Neuronal stem cell (in vitro differentiated cells): ENCODE results near the gene FBL.
A peak's percentile ranks its signal among the peaks of the same experiment; 100 is the strongest.

ENCODE experiments used
- DNase-seq: peaks from one replicate; pipeline ENCODE4 v3.0.0-alpha.2; 2013; ENCODE audit warnings: low spot score
- H2AFZ ChIP-seq: one replicate; pipeline ENCODE4 v1.6.1; 2013; ENCODE audit warnings: mild to moderate bottlenecking, low read length, inconsistent platforms
- H2AK5ac ChIP-seq: 2 replicates; pipeline ENCODE4 v1.6.1; 2013; ENCODE audit warnings: low read depth, mild to moderate bottlenecking, inconsistent platforms, low read length, moderate library complexity, mixed read lengths
- H2BK120ac ChIP-seq: 2 replicates; pipeline ENCODE4 v1.6.1; 2013; ENCODE audit warnings: low read depth, mild to moderate bottlenecking, inconsistent platforms, low read length, moderate library complexity, mixed read lengths
- H2BK12ac ChIP-seq: one replicate; pipeline ENCODE4 v1.6.1; 2013; ENCODE audit warnings: low read length, inconsistent platforms
- H2BK15ac ChIP-seq: 2 replicates; pipeline ENCODE4 v1.6.1; 2013; ENCODE audit warnings: mild to moderate bottlenecking, low read length, inconsistent platforms, mixed read lengths
- H2BK5ac ChIP-seq: one replicate; pipeline ENCODE4 v1.6.1; 2013; ENCODE audit warnings: inconsistent platforms, mild to moderate bottlenecking, low read length, moderate library complexity
- H3K14ac ChIP-seq: one replicate; pipeline ENCODE4 v1.6.1; 2013; ENCODE audit warnings: low read length, inconsistent platforms
- H3K18ac ChIP-seq: 2 replicates; pipeline ENCODE4 v1.6.1; 2013; ENCODE audit warnings: low read length, inconsistent platforms
- H3K23ac ChIP-seq: 2 replicates; pipeline ENCODE4 v1.6.1; 2013; ENCODE audit warnings: low read depth, mild to moderate bottlenecking, mixed read lengths, low read length, inconsistent platforms; ENCODE audit not compliant: poor library complexity
- H3K27ac ChIP-seq: replicated peaks from 3 replicates; pipeline ENCODE4 v1.5.1; 2013; ENCODE audit warnings: low read length, inconsistent platforms
- H3K27me3 ChIP-seq, 3 experiments: 2 replicates each; pipeline ENCODE4 v1.6.1; 2013; ENCODE audit warnings: low read length in 3 of 3, mild to moderate bottlenecking in 2 of 3, inconsistent platforms in 1 of 3, low read depth in 1 of 3, mixed read lengths in 1 of 3, moderate library complexity in 1 of 3; ENCODE audit not compliant: control insufficient read depth in 3 of 3, insufficient read depth in 3 of 3
- H3K36me3 ChIP-seq, 2 donors: replicated peaks in 1 of 2; 2 replicates each; pipeline ENCODE4 v1.6.1; 2013; ENCODE audit warnings: low read length in 2 of 2; ENCODE audit not compliant: control insufficient read depth in 2 of 2, insufficient read depth in 2 of 2
- H3K4ac ChIP-seq: 2 replicates; pipeline ENCODE4 v1.6.1; 2013; ENCODE audit warnings: inconsistent platforms, mild to moderate bottlenecking, low read length, moderate library complexity
- H3K4me1 ChIP-seq, 2 donors: 1 replicate in 1 of 2; 2 replicates in 1 of 2; pipeline ENCODE4 v1.6.1; 2013; ENCODE audit warnings: low read length in 2 of 2, low read depth in 1 of 2; ENCODE audit not compliant: control insufficient read depth in 2 of 2, insufficient read depth in 1 of 2
- H3K4me2 ChIP-seq: one replicate; pipeline ENCODE4 v1.6.1; 2013; ENCODE audit warnings: mild to moderate bottlenecking, low read length, inconsistent platforms; ENCODE audit not compliant: insufficient read depth, poor library complexity, severe bottlenecking
- H3K4me3 ChIP-seq, 2 donors: 2 replicates each; pipeline ENCODE4 v1.5.1; 2013; ENCODE audit warnings: low read length in 2 of 2, mild to moderate bottlenecking in 2 of 2, inconsistent platforms in 1 of 2, moderate library complexity in 1 of 2
- H3K79me1 ChIP-seq: one replicate; pipeline ENCODE4 v1.6.1; 2013; ENCODE audit warnings: low read depth, mild to moderate bottlenecking, inconsistent platforms, low read length, moderate library complexity
- H3K9ac ChIP-seq: one replicate; pipeline ENCODE4 v1.6.1; 2013; ENCODE audit warnings: mild to moderate bottlenecking, low read depth, low read length, inconsistent platforms; ENCODE audit not compliant: poor library complexity
- H3K9me3 ChIP-seq, 2 donors: replicated peaks in 1 of 2; 2 replicates each; pipeline versions ENCODE3 to v1.6.1; 2013; ENCODE audit warnings: low read length in 2 of 2, mild to moderate bottlenecking in 2 of 2, inconsistent platforms in 1 of 2, low read depth in 1 of 2, mixed read lengths in 1 of 2, moderate library complexity in 1 of 2; ENCODE audit not compliant: control insufficient read depth in 2 of 2, insufficient read depth in 1 of 2
- H4K8ac ChIP-seq: one replicate; pipeline ENCODE4 v1.6.1; 2013; ENCODE audit warnings: low read depth, mild to moderate bottlenecking, inconsistent platforms, low read length, moderate library complexity
- H4K91ac ChIP-seq: one replicate; pipeline ENCODE4 v1.6.1; 2013; ENCODE audit warnings: low read length, low read depth, mild to moderate bottlenecking, inconsistent platforms; ENCODE audit not compliant: poor library complexity
- WGBS, 2 donors: extraction: QIAGEN DNeasy Blood & Tissue Kit; methylation state at CpG; one replicate each; pipeline ENCODE4 v1.1.7; 2013; ENCODE audit warnings: missing lambda C conversion rate in 2 of 2, mixed read lengths in 1 of 2; ENCODE audit not compliant: insufficient read length in 2 of 2, insufficient replicate concordance in 1 of 2; ENCODE audit errors: extremely low coverage in 2 of 2; 5-methylcytosine and 5-hydroxymethylcytosine counted together

The FBL gene

GRCh38 chr19:39847525-39847924, 1.3 kb upstream of the FBL start:
- Histone ChIP-seq H3K4me1 (peaks cover 11 to 20% of the 10 kb centered on the region in 2 donors), H4K8ac (no peak overlapping the region), H3K9ac (no peak overlapping the region), H2BK12ac (no peak overlapping the region), H3K18ac (no peak overlapping the region), H3K27ac (no peak overlapping the region), H3K27me3 (peaks cover 0 to 11% (median 0%) of the 10 kb centered on the region in 3 experiments), H3K4me3 (no peak overlapping the region), H2BK15ac (no peak overlapping the region), H2AFZ (no peak overlapping the region), H2BK5ac (no peak overlapping the region), H2BK120ac (no peak overlapping the region), H3K79me1 (peaks cover 3% of the 10 kb centered on the region), H4K91ac (no peak overlapping the region), H3K14ac (no peak overlapping the region), H3K36me3 (no peaks in the 10 kb centered on the region), H3K4me2 (no peak overlapping the region), H3K9me3 (no peaks in the 10 kb centered on the region), H3K4ac (no peak overlapping the region), H3K23ac (no peak overlapping the region), H2AK5ac (no peak overlapping the region)
- no CpG with 5 or more reads among the region's 6 CpGs for WGBS, 2 donors
- no peak for DNase-seq

GRCh38 chr19:39846678-39847486, 703 bp upstream of the FBL start:
- H3K4me3 ChIP-seq = peak overlapping the region in 1 of 2 donors; percentile 98
- H3K4me1 ChIP-seq = peaks cover 11 to 20% of the 10 kb centered on the region in 2 donors
- no peaks in the 10 kb centered on the region for H3K36me3 ChIP-seq
- H3K27me3 ChIP-seq = peaks cover 0 to 11% (median 0%) of the 10 kb centered on the region in 3 experiments
- H4K91ac ChIP-seq = no peak overlapping the region
- peaks cover 3% of the 10 kb centered on the region for H3K79me1 ChIP-seq
- no peak for DNase-seq
- H4K8ac ChIP-seq = no peak overlapping the region
- H3K27ac ChIP-seq = peak overlapping the region; percentile 43
- H3K9me3 ChIP-seq = no peaks in the 10 kb centered on the region
- no peak overlapping the region for H3K9ac ChIP-seq
- no peak overlapping the region for H2BK120ac ChIP-seq
- H3K18ac ChIP-seq = no peak overlapping the region
- H3K23ac ChIP-seq = no peak overlapping the region
- no CpG with 5 or more reads among the region's 12 CpGs for WGBS, 2 donors
- peak overlapping the region; percentile 89 for H2AFZ ChIP-seq
- H2BK5ac ChIP-seq = no peak overlapping the region
- no peak overlapping the region for H3K14ac ChIP-seq
- no peak overlapping the region for H2BK15ac ChIP-seq
- peak overlapping the region; percentile 55 for H3K4me2 ChIP-seq
- H2AK5ac ChIP-seq = no peak overlapping the region
- H3K4ac ChIP-seq = no peak overlapping the region
- no peak overlapping the region for H2BK12ac ChIP-seq

- no peak overlapping the region for H3K18ac ChIP-seq
These were observed 621 bp downstream of the FBL start for GRCh38 chr19:39845584-39845932.

GRCh38 chr19:39845172-39845571, 1.0 kb downstream of the FBL start:
- H4K91ac ChIP-seq = no peak overlapping the region
- peaks cover 7% of the 10 kb centered on the region for H3K79me1 ChIP-seq
- no peak overlapping the region for H2BK12ac ChIP-seq
- H2BK120ac ChIP-seq = no peak overlapping the region
- H2AFZ ChIP-seq = peak overlapping the region; percentile 89
- H3K9me3 ChIP-seq = no peaks in the 10 kb centered on the region
- peak overlapping the region; percentile 89 to 98 for H3K4me3 ChIP-seq
- no peak overlapping the region for H3K4ac ChIP-seq
- no peak overlapping the region for H3K18ac ChIP-seq
- H4K8ac ChIP-seq = no peak overlapping the region
- H3K4me1 ChIP-seq = peaks cover 11 to 20% of the 10 kb centered on the region in 2 donors
- H3K4me2 ChIP-seq = peak overlapping the region; percentile 71
- H3K9ac ChIP-seq = no peak overlapping the region
- H2BK5ac ChIP-seq = no peak overlapping the region
- peaks cover 1 to 15% of the 10 kb centered on the region in 2 donors for H3K36me3 ChIP-seq
- peaks cover 0 to 11% (median 0%) of the 10 kb centered on the region in 3 experiments for H3K27me3 ChIP-seq
- no peak overlapping the region for H3K14ac ChIP-seq
- H3K27ac ChIP-seq = no peak overlapping the region
- H2BK15ac ChIP-seq = no peak overlapping the region
- H3K23ac ChIP-seq = no peak overlapping the region
- H2AK5ac ChIP-seq = no peak overlapping the region
- DNase-seq = no peak
- no CpG with 5 or more reads among the region's 5 CpGs for WGBS, 2 donors

More at GRCh38 chr19:39845584-39845932, 621 bp downstream of the FBL start:
- peak overlapping the region; percentile 89 for H2AFZ ChIP-seq
- peak overlapping the region; percentile 89 to 98 for H3K4me3 ChIP-seq
- H3K4me2 ChIP-seq = peak overlapping the region; percentile 71
- H3K14ac ChIP-seq = no peak overlapping the region
- no peak overlapping the region for H2BK5ac ChIP-seq
- peaks cover 7% of the 10 kb centered on the region for H3K79me1 ChIP-seq
- peaks cover 11 to 20% of the 10 kb centered on the region in 2 donors for H3K4me1 ChIP-seq
- no peak overlapping the region for H4K8ac ChIP-seq
- peak overlapping the region; percentile 84 for H3K9ac ChIP-seq
- no peak overlapping the region for H4K91ac ChIP-seq
- H3K27me3 ChIP-seq = peaks cover 0 to 11% (median 0%) of the 10 kb centered on the region in 3 experiments
- no peak for DNase-seq
- peaks cover 1 to 11% of the 10 kb centered on the region in 2 donors for H3K36me3 ChIP-seq
- no peak overlapping the region for H3K23ac ChIP-seq
- H2AK5ac ChIP-seq = peak overlapping the region; percentile 33
- no peak overlapping the region for H3K27ac ChIP-seq
- no peak overlapping the region for H2BK120ac ChIP-seq
- no peak overlapping the region for H2BK15ac ChIP-seq
- H3K4ac ChIP-seq = no peak overlapping the region
- no CpG with 5 or more reads among the region's 17 CpGs for WGBS, 2 donors
- H2BK12ac ChIP-seq = peak overlapping the region; percentile 11
- H3K9me3 ChIP-seq = no peaks in the 10 kb centered on the region
